Measurements from ENCODE around the gene NUBP2.

Gene NUBP2

DNA sequence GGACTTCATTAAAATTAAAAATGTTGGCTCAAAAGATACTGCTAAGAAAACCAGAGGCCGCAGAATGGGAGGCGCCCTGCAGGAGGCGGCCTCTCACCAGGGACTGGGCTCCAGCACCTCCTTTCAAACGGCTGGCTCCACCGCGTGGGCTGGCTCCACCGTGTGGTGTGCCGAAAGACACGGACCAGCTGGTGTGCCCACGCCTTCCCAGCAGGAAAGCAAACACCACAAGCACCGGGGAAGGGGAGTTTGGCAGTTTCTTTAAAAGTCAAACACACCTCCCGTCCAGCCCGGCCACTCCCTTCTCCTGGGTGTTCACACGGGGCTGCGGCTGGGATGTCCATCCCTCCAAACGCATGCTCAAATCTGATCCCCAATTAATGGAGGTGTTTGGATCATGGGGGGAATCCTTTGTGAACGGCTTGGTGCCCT lies 30.0 kb downstream of the NUBP2 start:
- peak; percentile 39 to 40 for DNase-seq

DNA sequence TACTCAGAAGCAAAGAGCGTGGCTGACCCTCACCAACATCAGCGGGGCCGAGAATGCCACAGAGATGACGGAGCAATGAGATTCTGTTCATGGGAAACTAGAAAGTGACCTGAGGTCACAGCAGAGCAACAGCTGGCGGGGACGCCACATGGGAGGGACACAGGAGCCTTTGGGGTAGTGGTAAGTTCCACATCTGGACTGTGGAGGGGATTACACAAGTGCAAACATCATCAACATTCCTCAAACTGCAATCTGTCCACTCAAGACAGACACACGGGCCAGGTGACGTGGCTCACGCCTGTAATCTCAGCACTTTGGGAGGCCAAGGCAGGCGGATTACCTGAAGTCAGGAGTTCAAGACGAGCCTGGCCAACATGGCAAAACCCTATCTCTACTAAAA lies 32.7 kb downstream of the NUBP2 start:
- DNase-seq = no peak

DNA sequence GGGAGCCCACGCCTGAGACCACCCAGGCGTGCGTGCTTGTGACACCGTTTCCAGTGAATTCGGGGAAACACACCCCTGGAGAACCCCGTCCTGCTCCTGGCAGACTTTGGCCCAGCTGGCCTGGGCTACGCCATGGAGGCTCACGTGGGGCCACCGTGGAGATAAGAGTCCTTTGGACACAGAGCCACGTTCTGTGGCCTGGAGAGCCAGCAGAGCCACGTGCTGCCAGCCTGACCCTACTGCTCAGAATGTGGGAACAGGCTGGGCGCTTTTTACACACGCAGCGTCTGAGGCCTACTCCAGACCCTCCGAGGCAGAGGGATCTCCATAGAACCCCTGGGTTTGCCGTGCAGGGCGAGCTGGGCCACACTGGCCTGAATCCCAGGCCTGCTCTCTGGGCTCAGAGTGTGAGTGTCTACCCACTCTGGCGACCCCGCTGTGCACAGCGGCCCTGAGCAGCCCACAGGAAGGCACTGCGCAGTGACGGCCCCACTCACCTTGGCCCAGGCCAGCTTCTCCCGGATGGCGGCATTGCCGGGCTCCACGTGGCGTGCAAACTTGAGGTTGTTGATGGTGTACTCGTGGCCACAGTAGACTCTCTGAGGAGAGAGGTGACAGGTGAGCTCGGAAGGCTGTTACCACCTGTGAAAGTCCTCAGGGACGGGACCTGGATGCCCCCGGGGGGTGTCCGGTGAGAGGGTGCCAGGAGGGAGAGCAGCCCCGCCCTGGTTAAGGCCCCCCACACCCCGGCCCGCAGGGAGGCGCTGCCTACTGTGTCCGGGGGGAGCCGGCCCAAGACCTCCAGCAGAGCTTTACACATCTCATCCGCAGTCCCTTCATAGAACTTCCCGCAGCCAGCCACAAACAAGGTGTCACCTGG lies 33.9 kb downstream of the NUBP2 start:
- DNase-seq = no peak

DNA sequence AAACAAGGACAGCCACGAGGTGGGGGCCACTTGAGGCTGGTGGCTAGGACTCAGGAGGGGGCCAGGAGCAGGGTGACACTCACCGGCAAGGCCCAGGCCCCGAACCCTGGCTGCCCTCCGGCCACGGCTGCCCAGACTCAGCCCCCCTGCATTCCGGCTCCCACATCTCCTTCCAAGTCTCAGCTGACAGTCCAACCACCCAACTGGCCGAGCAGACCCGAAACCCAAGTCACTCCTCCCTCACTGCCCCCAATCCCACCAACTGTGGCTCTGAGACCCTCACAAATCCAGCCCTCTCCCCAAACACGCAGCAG lies 34.5 kb downstream of the NUBP2 start:
- no peak for DNase-seq

DNA sequence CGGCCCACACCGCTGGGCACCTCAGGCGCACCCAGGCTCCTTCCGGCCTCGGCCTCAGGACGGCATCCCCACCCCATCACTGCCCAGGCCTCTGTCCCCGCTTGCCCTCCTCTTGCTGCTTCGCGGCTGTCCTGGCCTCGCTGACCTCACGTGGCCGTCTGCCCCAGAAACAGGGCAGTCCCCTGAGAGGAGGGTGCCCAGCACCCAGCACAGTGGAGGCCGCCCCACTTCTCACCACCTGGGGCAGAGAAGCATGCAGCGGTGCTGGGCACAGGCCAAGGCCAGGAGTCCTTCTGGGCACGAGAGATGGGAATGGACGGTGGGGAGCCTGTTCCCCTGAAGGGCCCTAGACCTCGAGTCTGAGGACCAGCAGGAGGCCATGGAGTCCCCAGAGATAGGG lies 35.0 kb downstream of the NUBP2 start:
- no peak for DNase-seq

DNA sequence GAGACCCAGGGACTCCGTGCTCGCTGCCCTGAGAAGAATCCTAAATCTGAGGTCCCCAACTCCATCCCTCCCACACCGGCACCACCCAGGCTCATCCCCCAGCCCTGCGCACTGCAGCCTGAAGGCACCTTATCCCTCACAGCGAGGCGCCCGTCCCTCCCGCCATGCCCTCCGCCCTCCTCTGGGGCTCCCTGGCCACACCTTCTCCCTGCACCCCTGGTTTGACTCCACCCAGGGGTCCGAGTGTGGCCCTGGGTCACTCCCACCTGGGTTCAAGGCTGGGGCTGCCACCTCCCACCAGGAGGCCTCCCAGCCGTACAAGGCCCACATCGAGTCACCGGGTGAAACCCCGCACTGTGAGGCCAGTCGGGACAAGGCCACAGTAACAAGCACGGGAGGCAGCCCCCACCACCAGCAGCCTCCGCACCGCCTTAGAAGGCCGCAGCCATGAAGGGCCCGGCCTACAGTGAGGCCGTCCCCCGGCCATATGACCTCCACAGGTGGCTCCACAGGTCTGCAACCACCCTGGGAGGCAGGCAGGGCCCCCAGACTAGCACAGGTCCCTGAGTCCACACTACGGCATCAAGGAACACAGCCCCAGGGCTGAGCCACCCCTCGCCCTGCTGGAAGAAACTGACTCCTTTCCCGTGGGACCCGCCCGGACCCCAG lies 35.6 kb downstream of the NUBP2 start:
- DNase-seq = no peak

DNA sequence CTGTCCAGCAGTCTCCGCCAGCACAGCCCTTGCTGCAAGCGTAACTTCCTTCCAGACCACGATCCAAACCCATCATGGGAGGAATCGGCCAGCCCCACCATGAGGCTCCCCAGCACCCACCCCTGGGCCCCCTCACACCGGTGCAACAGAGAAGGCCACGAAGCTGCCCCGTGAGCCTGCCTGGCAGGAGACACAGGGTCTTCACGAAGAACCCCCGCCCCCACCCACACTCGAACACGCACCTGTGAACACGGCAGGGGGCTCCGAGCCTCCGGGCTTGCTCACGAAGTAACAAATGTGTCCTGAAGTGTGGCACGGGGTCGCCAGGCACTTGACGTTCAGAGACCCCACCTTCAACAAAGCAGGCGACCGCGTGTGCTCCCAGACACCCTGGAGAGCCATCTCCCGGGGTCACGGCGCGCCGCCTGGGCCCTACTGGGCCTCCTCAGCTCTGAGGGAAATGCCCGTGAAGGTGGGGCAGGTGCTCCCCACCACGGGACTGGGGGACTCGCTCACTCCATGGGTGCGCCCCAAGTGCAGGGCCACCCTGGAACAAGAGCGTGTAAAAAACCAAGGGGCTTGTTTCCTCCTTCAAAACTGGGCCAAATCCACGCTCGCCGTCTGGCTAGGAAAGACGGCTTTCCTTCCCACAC lies 36.2 kb downstream of the NUBP2 start:
- no peak for DNase-seq

DNA sequence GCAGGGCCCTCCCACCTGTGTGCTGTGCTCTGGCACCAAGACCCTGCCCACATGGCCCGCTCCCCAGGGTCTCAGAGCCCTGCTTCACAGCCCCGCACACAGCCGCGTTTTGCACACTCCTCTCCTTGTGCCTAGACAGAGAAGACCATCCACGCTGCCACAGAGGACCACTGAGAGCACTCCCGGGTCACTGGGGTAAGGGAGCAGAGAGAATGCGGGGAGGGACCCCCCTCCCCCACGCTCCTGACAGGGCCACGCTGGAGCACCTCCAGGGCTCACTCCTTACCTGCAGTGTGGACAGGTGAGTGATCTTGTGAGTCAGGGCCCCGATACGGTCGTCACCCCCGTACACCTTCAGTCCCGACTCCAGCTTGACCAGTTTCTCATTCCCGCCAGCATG lies 36.9 kb downstream of the NUBP2 start:
- DNase-seq = no peak

DNA sequence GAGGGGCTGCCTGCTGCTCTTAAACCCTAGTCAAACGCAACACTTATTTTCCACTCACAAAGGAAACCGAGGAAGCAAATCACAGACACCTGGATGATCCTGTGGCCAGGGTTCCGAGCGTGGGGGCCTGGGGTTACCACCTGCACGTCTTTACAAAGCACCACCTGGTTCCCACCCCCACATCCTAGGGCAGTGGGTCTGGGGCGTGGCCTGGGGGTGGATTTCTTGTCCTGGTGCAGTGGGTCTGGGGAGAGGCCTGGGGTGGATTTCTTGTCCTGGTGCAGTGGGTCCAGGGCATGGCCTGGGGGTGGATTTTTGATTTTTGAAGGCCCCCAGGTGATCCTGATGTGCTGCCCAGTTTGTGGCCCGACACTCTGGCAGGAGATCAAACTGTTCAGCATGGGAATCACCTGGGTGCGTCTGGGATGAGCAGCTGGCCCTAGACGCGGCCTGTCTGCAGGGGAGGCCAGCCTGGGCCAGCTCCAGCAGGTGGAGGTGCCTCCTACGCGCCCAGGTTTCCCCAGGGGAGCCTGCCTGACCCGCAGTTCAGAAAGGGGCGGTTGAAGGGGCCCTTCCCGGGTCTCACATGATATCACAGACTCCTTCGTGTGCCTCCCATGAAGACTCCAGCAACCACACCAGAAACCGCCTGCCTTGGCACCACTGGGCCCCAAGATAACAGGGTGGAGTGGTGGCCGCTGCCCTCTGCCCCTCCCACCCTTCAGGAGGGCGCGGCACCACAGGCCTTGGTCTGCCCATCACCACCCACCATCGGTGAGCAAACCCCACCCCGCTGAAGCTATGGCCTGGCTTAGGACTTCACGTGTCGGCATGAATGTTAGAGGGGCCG lies 37.6 kb downstream of the NUBP2 start:
- DNase-seq = no peak

DNA sequence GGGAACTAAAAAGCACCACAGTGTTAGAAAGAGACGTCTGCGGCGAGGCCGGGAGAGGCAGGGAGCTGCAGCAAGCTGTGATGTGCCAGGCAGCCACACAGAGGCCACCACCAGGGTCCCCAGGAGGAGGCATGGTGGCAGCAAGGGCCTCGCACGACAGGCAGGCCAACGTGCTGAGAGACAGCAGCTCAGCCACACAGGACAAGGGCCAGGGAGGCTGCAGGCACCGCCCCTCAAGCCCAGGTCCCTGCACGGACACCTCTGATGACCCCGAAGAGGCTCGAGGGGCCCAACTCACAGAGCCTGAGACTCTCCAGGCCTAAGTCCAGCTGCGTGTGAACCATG lies 38.2 kb downstream of the NUBP2 start:
- no peak for DNase-seq

DNA sequence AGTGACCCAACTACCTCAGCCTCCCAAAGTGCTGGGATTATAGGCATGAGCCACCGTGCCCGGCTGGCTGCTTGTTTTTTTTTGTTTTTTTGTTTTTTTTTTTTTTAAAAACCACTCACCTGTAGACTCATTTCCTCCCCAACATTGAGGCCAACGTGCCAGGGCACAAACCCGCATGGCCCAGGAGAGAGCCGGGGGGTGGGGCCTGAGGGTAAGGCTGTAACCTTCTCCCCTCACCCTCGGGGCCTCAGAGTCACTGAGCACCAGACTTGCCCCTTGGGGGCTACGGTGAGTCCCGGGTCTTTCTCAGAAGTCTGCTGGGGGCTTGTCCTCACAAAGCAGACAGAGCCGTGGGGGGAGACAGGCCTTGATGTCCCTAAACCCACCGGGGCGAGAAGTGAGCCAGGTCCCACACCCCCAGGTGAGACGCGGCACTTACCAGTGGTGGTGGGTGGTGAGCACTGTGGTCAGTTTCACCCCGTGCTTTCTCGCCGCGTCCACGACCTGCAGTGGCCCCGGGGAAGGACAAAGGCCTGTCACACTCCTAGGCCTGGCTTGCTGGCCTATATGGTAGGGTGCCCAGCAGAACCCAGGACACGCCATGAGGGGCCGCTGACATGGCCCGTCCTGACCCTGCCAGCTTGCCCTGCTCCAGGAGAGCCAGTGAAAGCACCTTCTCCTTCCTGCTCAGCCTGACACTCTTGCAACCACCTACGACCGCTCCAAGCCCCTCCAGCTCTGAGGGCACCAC lies 39.3 kb downstream of the NUBP2 start:
- DNase-seq = no peak

DNA sequence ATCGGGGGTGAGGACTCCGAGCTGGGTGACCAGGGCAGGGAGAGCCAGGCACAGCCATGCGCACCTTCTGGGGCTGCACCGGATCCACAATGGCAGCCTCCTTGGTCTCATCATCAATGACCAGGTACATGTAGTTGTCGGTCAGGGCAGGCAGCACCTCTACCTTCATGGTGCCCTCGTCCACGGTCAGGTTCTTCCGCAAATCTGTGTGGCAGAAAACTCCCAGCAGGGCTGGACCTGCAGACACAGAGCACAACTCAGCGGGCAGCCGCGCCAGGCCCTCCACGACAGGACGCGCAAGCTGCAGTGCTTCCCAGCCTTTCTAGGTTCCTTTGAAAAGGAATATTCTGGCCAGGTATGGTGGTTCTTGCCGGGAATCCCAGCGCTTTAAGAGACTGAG lies 40.0 kb downstream of the NUBP2 start:
- no peak for DNase-seq

DNA sequence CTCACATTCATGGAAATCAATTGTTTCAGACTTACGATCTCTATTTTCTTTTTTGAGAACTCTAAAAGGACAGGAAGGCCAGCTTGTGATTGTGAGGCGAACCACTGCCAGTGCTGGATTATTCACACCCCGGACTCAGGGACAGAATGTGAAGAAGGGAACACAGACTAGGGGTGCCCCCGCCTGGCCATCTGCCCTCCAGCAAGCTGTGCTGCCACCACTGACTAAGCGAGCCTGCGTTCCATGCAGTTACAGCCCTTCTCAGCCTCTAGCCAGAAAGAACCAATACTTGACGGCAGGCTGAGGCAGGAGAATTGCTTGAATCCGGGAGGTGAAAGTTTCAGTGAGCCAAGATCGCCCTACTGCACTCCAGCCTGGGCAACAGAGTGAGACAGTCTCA lies 41.1 kb downstream of the NUBP2 start:
- DNase-seq = no peak

DNA sequence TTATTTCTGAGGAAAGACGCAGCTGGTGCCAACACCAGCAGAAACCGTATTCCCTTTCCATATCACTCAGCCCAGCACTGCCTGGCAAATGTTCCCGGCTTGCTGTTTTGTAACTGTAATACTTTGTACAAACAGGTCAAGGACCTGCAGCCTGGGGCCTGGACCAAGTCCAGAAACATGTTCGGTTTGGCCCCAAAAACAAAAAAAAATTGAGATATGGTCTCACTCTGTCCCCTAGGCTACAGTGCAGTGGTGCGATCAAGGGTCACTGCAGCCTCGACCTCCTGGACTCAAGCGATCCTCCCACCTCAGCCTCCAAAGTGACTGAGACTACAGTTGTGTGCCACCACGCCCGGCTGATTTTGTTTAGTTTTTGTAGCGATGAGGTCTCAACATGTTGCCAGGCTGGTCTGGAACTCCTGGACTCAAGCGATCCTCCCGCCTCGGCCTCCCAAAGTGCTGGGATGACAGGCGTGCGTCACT lies 42.7 kb downstream of the NUBP2 start:
- DNase-seq = no peak

DNA sequence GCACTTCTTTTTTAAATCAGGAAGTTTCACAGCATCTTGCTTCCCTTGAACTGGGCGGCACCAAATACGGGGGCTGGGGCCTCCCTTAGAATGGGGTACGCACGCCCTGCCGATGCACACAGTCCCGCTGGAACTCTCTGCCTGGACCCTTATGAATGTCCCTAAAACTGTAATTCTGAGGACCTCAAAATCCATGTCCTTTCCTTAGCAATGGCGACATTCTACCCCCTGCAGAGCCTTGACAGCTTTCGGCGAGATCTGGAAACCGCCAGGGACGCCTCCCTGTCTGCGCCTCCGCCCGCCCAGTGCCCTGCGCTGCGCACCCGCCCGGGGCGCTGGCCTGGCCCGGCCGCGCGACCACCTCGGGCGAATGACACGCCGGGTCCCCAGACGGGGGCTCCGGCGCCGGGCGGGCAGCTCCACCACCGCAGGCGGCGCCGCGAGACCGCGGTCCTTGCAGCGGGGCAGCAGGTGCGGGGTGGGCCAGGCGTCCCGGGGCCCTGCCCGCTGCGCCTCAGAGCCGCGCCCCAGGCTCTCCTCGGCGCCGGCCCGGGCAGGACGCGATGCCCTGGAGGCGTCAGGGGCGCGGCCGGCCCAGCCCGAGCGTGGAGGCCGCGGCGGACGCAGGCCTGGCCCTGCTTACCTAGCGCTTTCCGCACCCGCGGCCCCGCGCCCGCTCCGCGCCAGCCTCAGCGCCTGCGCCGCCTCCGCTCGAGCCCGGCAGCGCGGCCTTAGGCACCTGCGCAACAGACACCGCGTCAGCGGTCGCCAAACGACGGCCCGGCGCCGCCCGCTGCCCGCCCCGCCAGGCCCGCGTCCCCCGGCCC lies 43.3 kb downstream of the NUBP2 start:
- DNase-seq = peak; percentile 19 to 41

DNA sequence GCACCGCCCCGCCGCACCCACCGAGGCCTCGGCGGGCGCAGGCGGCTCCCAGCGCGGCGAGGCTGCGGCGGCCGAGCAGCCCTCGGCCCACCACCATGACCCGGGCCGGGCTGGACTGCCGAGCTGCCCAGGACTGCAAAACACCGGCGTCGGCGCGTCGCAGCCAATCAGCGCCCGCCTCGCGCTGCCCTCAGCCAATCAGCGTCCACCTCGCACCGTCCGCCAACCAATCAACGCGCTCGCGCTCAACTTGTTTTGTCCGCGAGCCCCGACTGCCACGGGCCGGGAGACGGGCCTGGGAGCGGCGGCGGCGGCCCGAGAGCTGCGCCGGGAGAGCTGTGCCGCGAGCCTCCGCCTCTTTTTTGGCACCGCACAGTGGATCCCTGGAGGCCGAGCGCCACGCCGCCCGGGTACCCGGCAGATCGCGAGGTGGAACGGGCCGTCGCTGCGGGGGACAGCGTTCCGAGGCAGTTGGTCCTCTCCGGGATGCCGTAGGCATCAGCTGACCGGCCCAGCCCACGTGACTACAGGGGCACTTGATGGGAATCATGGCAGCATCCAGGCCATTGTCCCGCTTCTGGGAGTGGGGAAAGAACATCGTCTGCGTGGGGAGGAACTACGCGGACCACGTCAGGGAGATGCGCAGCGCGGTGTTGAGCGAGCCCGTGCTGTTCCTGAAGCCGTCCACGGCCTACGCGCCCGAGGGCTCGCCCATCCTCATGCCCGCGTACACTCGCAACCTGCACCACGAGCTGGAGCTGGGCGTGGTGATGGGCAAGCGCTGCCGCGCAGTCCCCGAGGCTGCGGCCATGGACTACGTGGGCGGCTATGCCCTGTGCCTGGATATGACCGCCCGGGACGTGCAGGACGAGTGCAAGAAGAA lies 44.2 kb downstream of the NUBP2 start, which contains the start of the genes FAHD1 and HAGH:
FAHD1 (plus strand) TSS at position 516 of the 883 bp plus-strand sequence; CDS start at position 549, 33 bp downstream.
HAGH (minus strand) TSS at position 135 of the 883 bp plus-strand sequence; CDS start at position 97, 38 bp downstream.
- peak; percentile 91 to 94 for DNase-seq

DNA sequence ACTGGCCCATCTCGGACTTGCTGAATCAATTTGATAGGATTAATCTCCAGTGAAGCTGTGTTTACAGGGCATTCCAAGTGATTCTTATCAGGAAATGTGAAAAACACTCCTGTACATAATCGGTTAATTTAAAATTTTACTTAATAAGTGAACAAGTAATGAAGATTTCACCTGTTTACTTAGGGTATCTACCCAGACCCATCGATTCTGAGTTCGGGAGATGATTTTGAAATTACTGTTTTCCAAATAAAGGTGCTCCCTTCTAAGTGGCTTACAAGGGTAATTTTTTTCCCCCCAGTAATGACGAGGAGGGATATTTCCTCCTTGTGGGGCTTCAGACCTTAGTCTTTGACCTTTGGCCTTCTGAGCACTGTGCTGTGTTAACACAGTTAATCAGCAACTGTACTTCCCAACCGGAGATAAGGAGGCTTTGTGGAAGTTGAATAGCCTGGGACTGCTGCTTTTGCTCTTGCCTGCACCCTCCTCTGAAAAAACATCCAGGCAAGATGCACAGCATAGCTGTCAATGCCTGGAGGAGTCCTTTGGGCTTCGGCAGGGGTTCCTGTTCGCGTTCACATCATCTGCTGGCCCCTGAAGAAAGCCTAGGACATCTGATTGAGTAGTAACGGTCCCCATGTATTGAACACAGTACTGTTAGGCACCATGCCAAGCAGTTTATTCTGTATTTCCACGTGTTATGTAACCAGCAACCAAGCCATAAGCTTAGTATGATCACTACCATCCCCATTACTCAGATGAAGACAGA lies 46.1 kb downstream of the NUBP2 start:
- DNase-seq = no peak

DNA sequence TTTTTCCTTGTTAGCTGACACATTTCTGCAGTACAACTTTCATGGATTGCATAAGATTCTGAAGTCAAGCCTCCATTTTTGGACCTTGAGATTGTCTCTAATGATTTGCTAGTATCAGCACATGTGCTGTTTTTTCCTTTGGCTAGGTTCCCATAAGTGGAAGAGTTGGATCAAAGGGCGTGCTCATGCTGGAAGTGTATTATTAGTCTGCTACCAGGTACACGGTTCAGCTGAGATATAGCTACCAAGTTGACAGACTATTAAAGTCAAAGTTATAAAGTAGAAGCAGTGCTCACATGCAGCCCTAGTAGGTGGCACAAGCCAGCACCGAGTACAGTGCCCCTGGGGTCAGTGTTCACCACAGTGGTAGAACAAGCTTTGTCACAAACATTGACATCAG lies 47.5 kb downstream of the NUBP2 start:
- DNase-seq = no peak
